Activated CD8-positive, alpha-beta T cell treated with anti-CD3 and anti-CD28 coated beads for 36 hours (primary cell): ENCODE data around the gene SIDT1. TPM values are rescaled to one million over a fixed set of nuclear protein-coding genes. Genes with fewer than 3 reads are reported as not detected.

Source experiments
- ATAC-seq: fragments of 200-7000 bp; cut with Tn5 transposase; one replicate; pipeline ENCODE4 v1.10.0; 2021; ENCODE audit warnings: mild to moderate bottlenecking, moderate library complexity
- CTCF ChIA-PET: fragments of 350-600 bp; sonication (Branson Sonifier 250); formaldehyde crosslinking; loops from one replicate; lab custom pipeline; 2021; ENCODE audit warnings: antibody characterized with exemption; lab: Charles Lee
- POLR2A ChIA-PET: fragments of 350-600 bp; sonication (Branson Sonifier 250); formaldehyde crosslinking; loops from one replicate; lab custom pipeline; 2021; ENCODE audit warnings: antibody characterized with exemption; lab: Charles Lee
- DNase-seq: peaks from one replicate; pipeline ENCODE4 v3.0.0-alpha.2; 2020
- H3K27ac Mint-ChIP-seq: one replicate; pipeline ENCODE4 v1.8.0; 2021; ENCODE audit warnings: mild to moderate bottlenecking, mixed read lengths
- H3K27me3 Mint-ChIP-seq: one replicate; pipeline ENCODE4 v1.8.0; 2021; ENCODE audit warnings: mixed read lengths
- H3K36me3 Mint-ChIP-seq: one replicate; pipeline ENCODE4 v1.8.0; 2021; ENCODE audit warnings: low read depth, mixed read lengths
- H3K4me1 Mint-ChIP-seq: one replicate; pipeline ENCODE4 v1.8.0; 2021; ENCODE audit warnings: low read depth, mixed read lengths
- H3K4me3 Mint-ChIP-seq: one replicate; pipeline ENCODE4 v1.8.0; 2021; ENCODE audit warnings: mild to moderate bottlenecking, moderate library complexity, mixed read lengths
- H3K9me3 Mint-ChIP-seq: one replicate; pipeline ENCODE4 v1.8.0; 2021; ENCODE audit warnings: mixed read lengths
- CTCF ChIP-seq: fragments of 200-600 bp; IDR thresholded peaks from one replicate; pipeline ENCODE4 v1.8.0; 2022; ENCODE audit warnings: antibody characterized with exemption, mild to moderate bottlenecking
- intact Hi-C: fragments of 100-400 bp; cut with micrococcal nuclease; formaldehyde crosslinking; loops from one replicate; pipeline ENCODE4 v1.10.0; 2022
- total RNA-seq, 2 experiments: library from RNA; stranded (reverse); gene quantifications; one replicate each; pipeline ENCODE4 v1.2.3, GENCODE V29; 2021

Gene SIDT1
- total RNA-seq, 2 experiments from 2014 or later, result 21.0 to 24.0 TPM

DNA sequence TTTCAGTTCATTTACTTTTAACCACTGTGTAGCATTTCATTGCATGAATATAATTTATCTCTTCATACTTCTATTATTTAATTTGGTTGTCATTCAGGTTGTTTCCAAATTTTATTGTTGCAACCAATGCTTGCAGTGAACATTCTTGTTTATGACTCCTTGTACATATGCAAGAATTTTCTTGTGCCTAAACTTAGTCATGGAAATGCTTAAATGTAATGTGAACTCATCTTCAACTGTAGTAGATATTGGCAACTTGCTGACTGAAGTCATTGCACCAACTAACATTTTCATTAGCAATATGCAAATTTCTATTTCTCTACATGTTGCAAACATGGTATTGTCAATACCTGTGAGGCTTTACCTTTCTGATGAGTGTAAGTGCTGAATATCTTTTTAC is 26.7 kb downstream of the SIDT1 start:
- ATAC-seq (no peak), DNase-seq (no peak)
- Mint-ChIP-seq H3K27me3 (no peaks in the 10 kb centered on the region), H3K36me3 (peaks cover 2% of the 10 kb centered on the region), H3K4me1 (peaks cover 39% of the 10 kb centered on the region), H3K4me3 (no peak overlapping the region), H3K27ac (no peak overlapping the region), H3K9me3 (no peaks in the 10 kb centered on the region)
- ChIA-PET CTCF (interaction anchor here (5.2 to 7.6 kb wide), 2 partner anchors 18 to 66 kb away, joined by 33 to 57 read pairs; no protein-coding TSS in a partner anchor), POLR2A (interaction anchor here (1.1 kb wide), 1 partner anchor 45 kb away, joined by 3 read pairs; no protein-coding TSS in a partner anchor)
- intact Hi-C loops, result no loop called here
- TF ChIP-seq CTCF, result no peak

DNA sequence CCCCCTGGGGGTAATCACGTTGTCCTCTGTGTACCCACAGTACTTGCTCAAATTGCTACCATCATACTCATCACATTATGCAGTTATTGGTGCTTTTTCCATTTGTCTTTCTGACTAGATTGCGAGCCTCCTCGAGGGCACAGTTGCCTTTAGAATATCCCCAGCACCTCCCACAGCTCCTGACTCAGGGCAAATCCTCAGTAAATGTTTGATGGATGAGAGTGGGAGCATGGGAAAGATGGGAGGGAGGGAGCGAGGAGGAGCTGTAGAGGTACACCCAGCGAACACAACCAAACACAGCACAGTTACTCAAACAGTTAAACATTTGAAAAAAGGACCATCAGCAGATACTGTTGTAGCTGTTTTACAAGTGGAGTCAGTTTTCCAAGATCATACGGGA is 27.9 kb downstream of the SIDT1 start:
- no peak for DNase-seq
- ChIA-PET CTCF (interaction anchor here (0.9 to 7.6 kb wide), 5 partner anchors 17 to 92 kb away, joined by 3 to 57 read pairs (median 4); no protein-coding TSS in a partner anchor), POLR2A (interaction anchor here (0.7 kb wide), 1 partner anchor 46 kb away, joined by 3 read pairs; the partner anchor contains the start of gene SPICE1)
- H3K36me3 Mint-ChIP-seq, result peaks cover 2% of the 10 kb centered on the region
- ATAC-seq, result no peak
- no peak overlapping the region for H3K27ac Mint-ChIP-seq
- intact Hi-C loops, result no loop called here
- TF ChIP-seq CTCF, result no peak
- H3K4me1 Mint-ChIP-seq, result peaks cover 46% of the 10 kb centered on the region
- no peaks in the 10 kb centered on the region for H3K27me3 Mint-ChIP-seq
- no peaks in the 10 kb centered on the region for H3K9me3 Mint-ChIP-seq
- no peak overlapping the region for H3K4me3 Mint-ChIP-seq

DNA sequence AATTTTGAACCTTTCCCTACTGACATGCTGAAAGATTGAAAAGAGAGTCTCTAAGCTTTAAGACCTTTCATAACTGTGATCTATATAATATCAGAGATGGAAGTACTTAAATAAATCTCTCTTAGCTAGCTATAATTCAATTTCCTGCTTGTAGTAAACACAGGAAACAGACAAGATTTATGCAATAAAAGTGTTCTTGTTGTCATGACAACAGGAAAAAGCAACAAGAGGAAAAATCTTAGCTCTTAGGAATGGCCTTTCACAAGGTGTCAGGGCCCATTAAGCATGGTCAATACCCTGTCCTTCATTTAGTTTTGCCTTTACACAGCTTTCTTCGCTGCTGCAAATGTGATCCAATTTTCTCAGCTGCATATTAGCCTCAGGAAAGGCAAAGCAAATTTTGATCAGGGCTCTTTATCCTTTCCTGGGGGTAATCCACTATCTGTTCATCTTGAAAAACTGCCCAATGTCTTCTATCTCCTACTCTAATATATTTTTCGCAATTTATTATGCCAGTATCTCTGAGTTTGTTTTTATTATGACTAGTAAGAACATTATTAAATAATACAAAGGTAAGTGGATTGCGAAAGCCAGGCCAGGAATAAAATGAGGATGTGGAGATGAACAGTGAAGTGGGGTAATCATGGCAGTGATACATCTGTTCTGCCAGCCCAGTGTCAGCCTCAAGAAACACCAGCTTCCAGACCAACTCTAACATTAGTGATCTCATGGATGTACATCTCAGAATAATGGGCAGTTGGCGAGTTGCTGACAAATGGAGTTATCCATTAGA is 28.7 kb downstream of the SIDT1 start:
- ChIA-PET POLR2A (no interaction called here), CTCF (interaction anchor here (0.9 to 7.6 kb wide), 7 partner anchors 8 to 91 kb away, joined by 3 to 57 read pairs (median 4); no protein-coding TSS in a partner anchor)
- DNase-seq (no peak), ATAC-seq (no peak)
- Mint-ChIP-seq H3K4me3 (no peak overlapping the region), H3K27me3 (no peaks in the 10 kb centered on the region), H3K4me1 (peaks cover 44% of the 10 kb centered on the region), H3K27ac (no peak overlapping the region), H3K9me3 (no peaks in the 10 kb centered on the region), H3K36me3 (peaks cover 2% of the 10 kb centered on the region)
- no peak for TF ChIP-seq CTCF
- intact Hi-C loops, result no loop called here

GRCh38 chr3:113565555-113565954 is 33.2 kb downstream of the SIDT1 start:
- Mint-ChIP-seq H3K36me3 (peaks cover 5% of the 10 kb centered on the region), H3K4me3 (no peak overlapping the region), H3K9me3 (no peaks in the 10 kb centered on the region), H3K4me1 (peaks cover 20% of the 10 kb centered on the region), H3K27me3 (no peaks in the 10 kb centered on the region), H3K27ac (no peak overlapping the region)
- ChIA-PET CTCF (no interaction called here), POLR2A (no interaction called here)
- no peak for TF ChIP-seq CTCF
- DNase-seq (no peak), ATAC-seq (no peak)
- intact Hi-C loops, result no loop called here

GRCh38 chr3:113570158-113570557 is 37.8 kb downstream of the SIDT1 start:
- Mint-ChIP-seq H3K9me3 (no peaks in the 10 kb centered on the region), H3K36me3 (peaks cover 5% of the 10 kb centered on the region), H3K27ac (no peak overlapping the region), H3K4me1 (no peaks in the 10 kb centered on the region), H3K4me3 (no peak overlapping the region), H3K27me3 (no peaks in the 10 kb centered on the region)
- CTCF ChIA-PET, result interaction anchor here (0.8 to 1.2 kb wide), 2 partner anchors 74 to 76 kb away, joined by 3 to 4 read pairs; no protein-coding TSS in a partner anchor
- POLR2A ChIA-PET, result no interaction called here
- no peak for ATAC-seq
- DNase-seq, result no peak
- intact Hi-C loops, result loop anchor here (10.0 kb wide), 1 partner anchor 515 kb away; no protein-coding TSS in a partner anchor
- no peak for TF ChIP-seq CTCF
